HEK293 (cell line): ENCODE data around the gene IL23R.

Source experiments
- CTCF ChIA-PET: fragments of 350-600 bp; formaldehyde crosslinking; extraction: SDS; loops from one replicate; lab custom pipeline; 2021; ENCODE audit warnings: antibody characterized with exemption; lab: Yijun Ruan, JAX
- POLR2A ChIA-PET: fragments of 300-600 bp; formaldehyde crosslinking; extraction: SDS; loops from one replicate; lab custom pipeline; 2020; ENCODE audit warnings: antibody characterized with exemption, inconsistent platforms; lab: Yijun Ruan, JAX
- H3K27ac ChIP-seq: fragments of 200-500 bp; sonication (Bioruptor generic); 2 replicates; pipeline ENCODE4 v1.5.1; 2014; ENCODE audit warnings: low read depth, low read length, control low read depth, inconsistent platforms; ENCODE audit errors: extremely low read depth
- H3K36me3 ChIP-seq, 2 experiments: fragments of 200-500 bp in 1 of 2; sonication (Bioruptor generic) in 1 of 2; 1 replicate in 1 of 2; 2 replicates in 1 of 2; pipeline ENCODE4 v1.5.1; 2014 to 2017; ENCODE audit warnings: inconsistent platforms in 2 of 2, low read length in 2 of 2; ENCODE audit not compliant: control insufficient read depth in 2 of 2, insufficient read depth in 1 of 2
- H3K4me1 ChIP-seq: fragments of 200-500 bp; sonication (Bioruptor generic); 2 replicates; pipeline ENCODE4 v1.5.1; 2014; ENCODE audit warnings: mild to moderate bottlenecking, low read length, inconsistent platforms; ENCODE audit not compliant: control insufficient read depth, insufficient read depth
- H3K4me3 ChIP-seq: 2 replicates; pipeline ENCODE4 v1.5.1; 2011; ENCODE audit warnings: low read depth, mild to moderate bottlenecking, control low read depth, low read length, moderate library complexity
- H3K9me3 ChIP-seq: fragments of 200-500 bp; sonication (Bioruptor generic); 2 replicates; pipeline ENCODE4 v1.5.1; 2014; ENCODE audit warnings: low read depth, low read length, inconsistent platforms; ENCODE audit not compliant: control insufficient read depth, insufficient read depth
- BCL11A ChIP-seq: fragments of 450-650 bp; formaldehyde crosslinking; IDR thresholded peaks from 2 replicates; pipeline ENCODE4 v1.5.1; 2016; ENCODE audit warnings: low read depth, missing biosample characterization, missing genetic modification characterization
- GLIS1 ChIP-seq: fragments of 450-650 bp; formaldehyde crosslinking; IDR thresholded peaks from 2 replicates; pipeline ENCODE4 v1.5.1; 2016; ENCODE audit warnings: missing biosample characterization, missing genetic modification characterization
- HOXC10 ChIP-seq: sonication (generic); formaldehyde crosslinking; IDR thresholded peaks from 2 replicates; pipeline ENCODE4 v1.8.1; 2023; ENCODE audit warnings: mild to moderate bottlenecking, missing genetic modification reagents
- OSR2 ChIP-seq: fragments of 450-650 bp; formaldehyde crosslinking; IDR thresholded peaks from 2 replicates; pipeline ENCODE4 v1.5.1; 2016; ENCODE audit warnings: missing biosample characterization, missing genetic modification characterization
- SETDB1 ChIP-seq: IDR thresholded peaks from one replicate; pipeline ENCODE4 v1.6.1; 2017; ENCODE audit warnings: mild to moderate bottlenecking, low read length, moderate library complexity, mixed read lengths; ENCODE audit not compliant: insufficient read length
- WT1 ChIP-seq: fragments of 450-650 bp; formaldehyde crosslinking; IDR thresholded peaks from 2 replicates; pipeline ENCODE4 v1.5.1; 2016; ENCODE audit warnings: missing biosample characterization, missing genetic modification characterization
- ZBTB20 ChIP-seq: fragments of 450-650 bp; formaldehyde crosslinking; IDR thresholded peaks from 2 replicates; pipeline ENCODE4 v1.5.1; 2016; ENCODE audit warnings: missing biosample characterization, missing genetic modification characterization
- ZNF169 ChIP-seq: fragments of 450-650 bp; formaldehyde crosslinking; IDR thresholded peaks from 2 replicates; pipeline ENCODE4 v1.5.1; 2016; ENCODE audit warnings: missing biosample characterization, missing genetic modification characterization
- ZNF18 ChIP-seq: fragments of 450-650 bp; formaldehyde crosslinking; IDR thresholded peaks from 2 replicates; pipeline ENCODE4 v1.5.1; 2016; ENCODE audit warnings: missing biosample characterization, missing genetic modification characterization
- ZNF211 ChIP-seq: fragments of 450-650 bp; formaldehyde crosslinking; IDR thresholded peaks from 2 replicates; pipeline ENCODE4 v1.5.1; 2016; ENCODE audit warnings: low read depth, missing biosample characterization, missing genetic modification characterization
- ZNF223 ChIP-seq: fragments of 450-650 bp; formaldehyde crosslinking; IDR thresholded peaks from 2 replicates; pipeline ENCODE4 v1.5.1; 2016; ENCODE audit warnings: missing biosample characterization, missing genetic modification characterization
- ZNF274 ChIP-seq, 2 experiments: fragments of 200-500 bp in 1 of 2; fragments of 450-650 bp in 1 of 2; sonication (Bioruptor generic) in 1 of 2; formaldehyde crosslinking in 1 of 2; IDR thresholded peaks; 2 replicates each; pipeline versions ENCODE4 v1.5.1 to v1.6.1; 2014 to 2016; ENCODE audit warnings: borderline replicate concordance in 1 of 2, inconsistent platforms in 1 of 2, low read length in 1 of 2, missing biosample characterization in 1 of 2, missing genetic modification characterization in 1 of 2
- ZNF292 ChIP-seq: fragments of 450-650 bp; formaldehyde crosslinking; IDR thresholded peaks from 2 replicates; pipeline ENCODE4 v1.5.1; 2016; ENCODE audit warnings: low read depth, missing biosample characterization, missing genetic modification characterization, borderline replicate concordance
- ZNF518A ChIP-seq: fragments of 450-650 bp; formaldehyde crosslinking; conservative IDR thresholded peaks from 2 replicates; pipeline ENCODE4 v1.5.1; 2016; ENCODE audit warnings: low read depth, missing biosample characterization, missing genetic modification characterization
- ZNF571 ChIP-seq: fragments of 450-650 bp; formaldehyde crosslinking; IDR thresholded peaks from 2 replicates; pipeline ENCODE4 v1.5.0; 2017; ENCODE audit warnings: missing biosample characterization, missing genetic modification characterization
- ZNF610 ChIP-seq: fragments of 450-650 bp; formaldehyde crosslinking; IDR thresholded peaks from 2 replicates; pipeline ENCODE4 v1.5.1; 2016; ENCODE audit warnings: missing biosample characterization, missing genetic modification characterization, borderline replicate concordance
- ZNF645 ChIP-seq: fragments of 450-650 bp; formaldehyde crosslinking; IDR thresholded peaks from 2 replicates; pipeline ENCODE4; 2016; ENCODE audit warnings: missing biosample characterization, missing genetic modification characterization
- ZNF701 ChIP-seq: fragments of 450-650 bp; formaldehyde crosslinking; IDR thresholded peaks from 2 replicates; pipeline ENCODE4 v1.5.1; 2016; ENCODE audit warnings: missing biosample characterization, missing genetic modification characterization
- ZNF76 ChIP-seq: fragments of 450-650 bp; formaldehyde crosslinking; IDR thresholded peaks from 2 replicates; pipeline ENCODE4; 2016; ENCODE audit warnings: low read depth, missing biosample characterization, missing genetic modification characterization, borderline replicate concordance
- TF ChIP-seq, protein P1 (sequence below): fragments of 450-650 bp; formaldehyde crosslinking; IDR thresholded peaks from 2 replicates; pipeline ENCODE4 v1.5.1; 2016; ENCODE audit warnings: missing biosample characterization, missing genetic modification characterization
- TF ChIP-seq, protein P2 (sequence below): fragments of 450-650 bp; formaldehyde crosslinking; IDR thresholded peaks from 2 replicates; pipeline ENCODE4 v1.5.1; 2016; ENCODE audit warnings: missing biosample characterization, missing genetic modification characterization, low read depth
- TF ChIP-seq, protein P3 (sequence below): fragments of 450-650 bp; formaldehyde crosslinking; IDR thresholded peaks from 2 replicates; pipeline ENCODE4 v1.5.1; 2017; ENCODE audit warnings: missing biosample characterization, missing genetic modification characterization

Gene IL23R

DNA sequence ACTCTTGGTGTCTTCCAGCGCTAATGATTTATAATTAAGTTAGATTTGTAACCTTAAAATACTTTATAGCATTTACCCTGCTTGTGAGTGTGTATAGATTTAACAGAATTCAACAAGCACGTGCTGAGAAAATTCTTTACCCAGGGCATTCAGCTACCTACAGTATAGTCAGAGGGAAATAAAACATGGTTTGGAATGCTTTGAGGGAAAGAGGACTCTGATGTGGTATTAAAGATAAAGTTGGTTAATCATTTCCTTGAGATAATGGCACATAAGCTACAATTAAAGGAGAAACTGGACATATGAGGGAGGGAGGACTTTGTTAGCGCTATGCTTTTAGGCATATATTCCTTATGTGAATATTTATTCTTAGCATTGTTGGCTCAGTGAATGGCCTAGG, 115.0 kb downstream of the IL23R start:
- no peak for TF ChIP-seq ZNF169 (tag by site-specific recombination)
- no peak for TF ChIP-seq OSR2 (tag by site-specific recombination)
- TF ChIP-seq ZNF518A = no peak
- no peak for TF ChIP-seq ZNF274 (IDR thresholded peaks at IDR 0.05; ENCODE audit: low read length)
- TF ChIP-seq ZNF274 (tag by site-specific recombination; IDR thresholded peaks at IDR 0.05; ENCODE audit: borderline replicate concordance) = no peak
- TF ChIP-seq, protein P1, sequence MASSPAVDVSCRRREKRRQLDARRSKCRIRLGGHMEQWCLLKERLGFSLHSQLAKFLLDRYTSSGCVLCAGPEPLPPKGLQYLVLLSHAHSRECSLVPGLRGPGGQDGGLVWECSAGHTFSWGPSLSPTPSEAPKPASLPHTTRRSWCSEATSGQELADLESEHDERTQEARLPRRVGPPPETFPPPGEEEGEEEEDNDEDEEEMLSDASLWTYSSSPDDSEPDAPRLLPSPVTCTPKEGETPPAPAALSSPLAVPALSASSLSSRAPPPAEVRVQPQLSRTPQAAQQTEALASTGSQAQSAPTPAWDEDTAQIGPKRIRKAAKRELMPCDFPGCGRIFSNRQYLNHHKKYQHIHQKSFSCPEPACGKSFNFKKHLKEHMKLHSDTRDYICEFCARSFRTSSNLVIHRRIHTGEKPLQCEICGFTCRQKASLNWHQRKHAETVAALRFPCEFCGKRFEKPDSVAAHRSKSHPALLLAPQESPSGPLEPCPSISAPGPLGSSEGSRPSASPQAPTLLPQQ (tag by site-specific recombination) = no peak
- TF ChIP-seq, protein P2, sequence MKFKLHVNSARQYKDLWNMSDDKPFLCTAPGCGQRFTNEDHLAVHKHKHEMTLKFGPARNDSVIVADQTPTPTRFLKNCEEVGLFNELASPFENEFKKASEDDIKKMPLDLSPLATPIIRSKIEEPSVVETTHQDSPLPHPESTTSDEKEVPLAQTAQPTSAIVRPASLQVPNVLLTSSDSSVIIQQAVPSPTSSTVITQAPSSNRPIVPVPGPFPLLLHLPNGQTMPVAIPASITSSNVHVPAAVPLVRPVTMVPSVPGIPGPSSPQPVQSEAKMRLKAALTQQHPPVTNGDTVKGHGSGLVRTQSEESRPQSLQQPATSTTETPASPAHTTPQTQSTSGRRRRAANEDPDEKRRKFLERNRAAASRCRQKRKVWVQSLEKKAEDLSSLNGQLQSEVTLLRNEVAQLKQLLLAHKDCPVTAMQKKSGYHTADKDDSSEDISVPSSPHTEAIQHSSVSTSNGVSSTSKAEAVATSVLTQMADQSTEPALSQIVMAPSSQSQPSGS (tag by site-specific recombination) = no peak
- no peak for TF ChIP-seq ZNF292 (tag by site-specific recombination)
- H3K9me3 ChIP-seq = no peaks in the 10 kb centered on the region
- no peaks in the 10 kb centered on the region for H3K36me3 ChIP-seq
- CTCF ChIA-PET = no interaction called here
- POLR2A ChIA-PET = no interaction called here
- no peaks in the 10 kb centered on the region for H3K4me1 ChIP-seq
- H3K27ac ChIP-seq = no peak overlapping the region
- H3K4me3 ChIP-seq = no peak overlapping the region

DNA sequence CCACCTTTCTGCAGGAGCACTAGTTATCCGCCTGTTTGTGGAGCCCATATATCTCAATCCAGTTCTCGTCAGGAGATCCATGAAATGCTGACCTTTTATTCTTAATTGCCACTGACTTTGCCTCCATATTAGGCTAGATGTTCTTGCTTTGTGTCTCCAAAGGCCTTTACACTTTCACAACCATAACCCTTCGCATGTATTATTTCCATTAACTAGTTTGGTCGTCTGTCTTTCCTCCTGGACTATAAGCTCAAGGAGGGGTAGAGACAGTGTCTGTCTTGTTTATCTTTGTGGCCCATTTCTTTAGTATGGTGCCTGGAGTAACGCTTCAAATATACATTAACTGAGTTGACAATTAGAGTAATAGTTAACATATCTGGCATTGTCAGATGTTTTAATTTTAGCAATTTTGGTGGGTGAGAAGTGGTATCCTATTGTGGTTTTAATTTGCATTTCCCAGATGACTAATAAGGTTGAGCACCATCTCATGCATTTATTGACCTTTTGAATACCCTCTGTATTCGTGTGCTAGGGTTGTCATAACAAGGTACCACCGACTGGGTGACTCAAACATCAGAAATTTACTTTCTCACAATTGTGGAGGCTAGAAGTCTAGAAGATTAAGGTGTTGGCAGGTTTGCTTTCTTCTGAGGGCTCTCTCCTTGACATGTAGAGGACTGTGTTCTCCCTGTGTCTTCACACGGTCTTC, 119.7 kb downstream of the IL23R start:
- H3K9me3 ChIP-seq = no peaks in the 10 kb centered on the region
- no peak overlapping the region for H3K4me3 ChIP-seq
- H3K27ac ChIP-seq = no peak overlapping the region
- ChIA-PET POLR2A (no interaction called here), CTCF (no interaction called here)
- no peaks in the 10 kb centered on the region for H3K4me1 ChIP-seq
- TF ChIP-seq BCL11A (tag by site-specific recombination) (no peak), HOXC10 (no peak), ZNF571 (tag by site-specific recombination) (no peak), ZNF18 (tag by site-specific recombination) (no peak), ZNF701 (no peak), GLIS1 (no peak), WT1 (tag by site-specific recombination) (no peak), ZBTB20 (no peak), ZNF223 (tag by site-specific recombination) (no peak), ZNF76 (tag by site-specific recombination) (no peak), ZNF211 (no peak), SETDB1 (no peak), ZNF610 (tag by site-specific recombination) (no peak), ZNF645 (tag by site-specific recombination) (no peak)
- TF ChIP-seq, protein P3, sequence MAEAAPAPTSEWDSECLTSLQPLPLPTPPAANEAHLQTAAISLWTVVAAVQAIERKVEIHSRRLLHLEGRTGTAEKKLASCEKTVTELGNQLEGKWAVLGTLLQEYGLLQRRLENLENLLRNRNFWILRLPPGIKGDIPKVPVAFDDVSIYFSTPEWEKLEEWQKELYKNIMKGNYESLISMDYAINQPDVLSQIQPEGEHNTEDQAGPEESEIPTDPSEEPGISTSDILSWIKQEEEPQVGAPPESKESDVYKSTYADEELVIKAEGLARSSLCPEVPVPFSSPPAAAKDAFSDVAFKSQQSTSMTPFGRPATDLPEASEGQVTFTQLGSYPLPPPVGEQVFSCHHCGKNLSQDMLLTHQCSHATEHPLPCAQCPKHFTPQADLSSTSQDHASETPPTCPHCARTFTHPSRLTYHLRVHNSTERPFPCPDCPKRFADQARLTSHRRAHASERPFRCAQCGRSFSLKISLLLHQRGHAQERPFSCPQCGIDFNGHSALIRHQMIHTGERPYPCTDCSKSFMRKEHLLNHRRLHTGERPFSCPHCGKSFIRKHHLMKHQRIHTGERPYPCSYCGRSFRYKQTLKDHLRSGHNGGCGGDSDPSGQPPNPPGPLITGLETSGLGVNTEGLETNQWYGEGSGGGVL (tag by site-specific recombination) = no peak
- TF ChIP-seq, all 188 proteins: peak for 0
- H3K36me3 ChIP-seq = no peaks in the 10 kb centered on the region
